Measurements from ENCODE around the gene SLC12A8.
A peak's percentile ranks its signal among the peaks of the same experiment; 100 is the strongest.

The SLC12A8 gene

GRCh38 chr3:125152951-125153350, 59.6 kb downstream of the SLC12A8 start:
- no peak overlapping the region for H3K4me3 ChIP-seq (ENCODE audit: control insufficient read depth, low read depth, low read length)
- no peak for DNase-seq (ENCODE audit: low read depth)
- TF ChIP-seq CTCF (conservative IDR thresholded peaks at IDR 0.05; ENCODE audit: control insufficient read depth, insufficient read depth, low read depth, low read length) = no peak

GRCh38 chr3:125151916-125152315, 60.6 kb downstream of the SLC12A8 start:
- H3K4me3 ChIP-seq (ENCODE audit: control insufficient read depth, low read depth, low read length) = no peak overlapping the region
- no peak for TF ChIP-seq CTCF (conservative IDR thresholded peaks at IDR 0.05; ENCODE audit: control insufficient read depth, insufficient read depth, low read depth, low read length)
- no peak for DNase-seq (ENCODE audit: low read depth)

GRCh38 chr3:125151442-125151817, 61.1 kb downstream of the SLC12A8 start:
- TF ChIP-seq CTCF (conservative IDR thresholded peaks at IDR 0.05; ENCODE audit: control insufficient read depth, insufficient read depth, low read depth, low read length) = no peak
- DNase-seq (ENCODE audit: low read depth) = no peak

GRCh38 chr3:125150525-125151441, 61.8 kb downstream of the SLC12A8 start:
- peak; percentile 65 for TF ChIP-seq CTCF (conservative IDR thresholded peaks at IDR 0.05; ENCODE audit: control insufficient read depth, insufficient read depth, low read depth, low read length)
- no peak overlapping the region for H3K4me3 ChIP-seq (ENCODE audit: control insufficient read depth, low read depth, low read length)
- DNase-seq (ENCODE audit: low read depth) = peak; percentile 59

More at GRCh38 chr3:125151442-125151817, 61.1 kb downstream of the SLC12A8 start:
- H3K4me3 ChIP-seq (ENCODE audit: control insufficient read depth, low read depth, low read length) = no peak overlapping the region

GRCh38 chr3:125149462-125149861, 63.1 kb downstream of the SLC12A8 start:
- no peak for DNase-seq (ENCODE audit: low read depth)
- H3K4me3 ChIP-seq (ENCODE audit: control insufficient read depth, low read depth, low read length) = no peak overlapping the region
- no peak for TF ChIP-seq CTCF (conservative IDR thresholded peaks at IDR 0.05; ENCODE audit: control insufficient read depth, insufficient read depth, low read depth, low read length)

- DNase-seq (ENCODE audit: low read depth) = no peak
- H3K4me3 ChIP-seq (ENCODE audit: control insufficient read depth, low read depth, low read length) = no peak overlapping the region
- no peak for TF ChIP-seq CTCF (conservative IDR thresholded peaks at IDR 0.05; ENCODE audit: control insufficient read depth, insufficient read depth, low read depth, low read length)
Observed at GRCh38 chr3:125148836-125149235, 63.7 kb downstream of the SLC12A8 start.

Data from fibroblast of mammary gland (primary cell).